ENCODE measurements around the gene TMEM176B.

DNA sequence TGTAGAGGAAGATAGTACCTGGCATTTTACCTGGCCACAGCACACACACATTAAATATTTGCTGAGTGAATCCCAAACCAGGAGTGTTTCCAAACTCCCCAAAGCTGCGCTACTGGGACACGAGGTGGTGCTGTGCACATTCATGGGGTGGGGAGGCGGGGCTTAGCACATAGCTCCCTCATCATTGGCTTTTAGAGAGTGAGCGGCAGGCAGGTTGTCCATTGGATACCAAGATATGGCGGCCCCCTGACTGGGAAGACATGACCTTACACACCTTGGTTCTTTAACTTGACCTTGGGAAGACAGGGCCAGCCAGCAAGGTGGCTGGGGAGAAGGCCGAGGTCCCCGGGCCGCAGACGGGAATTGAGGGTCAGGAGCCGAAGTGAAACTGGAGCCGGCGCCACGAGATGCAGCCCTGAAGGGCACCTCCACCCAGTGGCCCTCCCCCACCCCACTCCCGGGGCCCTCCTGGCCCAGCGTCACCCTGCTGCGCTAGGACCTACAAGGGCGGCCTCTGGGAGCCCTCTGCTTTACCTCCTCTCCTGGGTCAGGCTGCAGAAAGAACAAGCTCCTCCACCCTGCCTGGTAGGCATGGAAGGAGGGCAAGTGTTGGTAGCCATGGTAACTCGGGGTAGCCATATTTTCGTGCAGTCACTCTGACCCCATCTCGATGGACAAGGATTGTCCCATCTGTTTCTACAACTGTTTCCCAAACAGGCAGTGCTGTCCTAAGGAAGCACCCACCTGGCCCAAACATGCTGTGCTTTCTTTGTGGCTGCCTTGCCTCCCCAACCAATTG lies 24.4 kb upstream of the TMEM176B start:
- TF ChIP-seq SIN3A (IDR thresholded peaks at IDR 0.05; ENCODE audit: borderline replicate concordance, insufficient read depth, low read depth, low read length) (no peak), TCF7L2 (IDR thresholded peaks at IDR 0.05; ENCODE audit: low read depth, low read length) (no peak), POLR2AphosphoS5 (IDR thresholded peaks at IDR 0.05; ENCODE audit: low read depth, low read length) (no peak)
- TF ChIP-seq, protein P1, sequence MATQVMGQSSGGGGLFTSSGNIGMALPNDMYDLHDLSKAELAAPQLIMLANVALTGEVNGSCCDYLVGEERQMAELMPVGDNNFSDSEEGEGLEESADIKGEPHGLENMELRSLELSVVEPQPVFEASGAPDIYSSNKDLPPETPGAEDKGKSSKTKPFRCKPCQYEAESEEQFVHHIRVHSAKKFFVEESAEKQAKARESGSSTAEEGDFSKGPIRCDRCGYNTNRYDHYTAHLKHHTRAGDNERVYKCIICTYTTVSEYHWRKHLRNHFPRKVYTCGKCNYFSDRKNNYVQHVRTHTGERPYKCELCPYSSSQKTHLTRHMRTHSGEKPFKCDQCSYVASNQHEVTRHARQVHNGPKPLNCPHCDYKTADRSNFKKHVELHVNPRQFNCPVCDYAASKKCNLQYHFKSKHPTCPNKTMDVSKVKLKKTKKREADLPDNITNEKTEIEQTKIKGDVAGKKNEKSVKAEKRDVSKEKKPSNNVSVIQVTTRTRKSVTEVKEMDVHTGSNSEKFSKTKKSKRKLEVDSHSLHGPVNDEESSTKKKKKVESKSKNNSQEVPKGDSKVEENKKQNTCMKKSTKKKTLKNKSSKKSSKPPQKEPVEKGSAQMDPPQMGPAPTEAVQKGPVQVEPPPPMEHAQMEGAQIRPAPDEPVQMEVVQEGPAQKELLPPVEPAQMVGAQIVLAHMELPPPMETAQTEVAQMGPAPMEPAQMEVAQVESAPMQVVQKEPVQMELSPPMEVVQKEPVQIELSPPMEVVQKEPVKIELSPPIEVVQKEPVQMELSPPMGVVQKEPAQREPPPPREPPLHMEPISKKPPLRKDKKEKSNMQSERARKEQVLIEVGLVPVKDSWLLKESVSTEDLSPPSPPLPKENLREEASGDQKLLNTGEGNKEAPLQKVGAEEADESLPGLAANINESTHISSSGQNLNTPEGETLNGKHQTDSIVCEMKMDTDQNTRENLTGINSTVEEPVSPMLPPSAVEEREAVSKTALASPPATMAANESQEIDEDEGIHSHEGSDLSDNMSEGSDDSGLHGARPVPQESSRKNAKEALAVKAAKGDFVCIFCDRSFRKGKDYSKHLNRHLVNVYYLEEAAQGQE (IDR thresholded peaks at IDR 0.05; ENCODE audit: insufficient read depth in 1 of 2, low read depth in 2 of 2, low read length in 1 of 2): no peak
- TF ChIP-seq, protein P2, sequence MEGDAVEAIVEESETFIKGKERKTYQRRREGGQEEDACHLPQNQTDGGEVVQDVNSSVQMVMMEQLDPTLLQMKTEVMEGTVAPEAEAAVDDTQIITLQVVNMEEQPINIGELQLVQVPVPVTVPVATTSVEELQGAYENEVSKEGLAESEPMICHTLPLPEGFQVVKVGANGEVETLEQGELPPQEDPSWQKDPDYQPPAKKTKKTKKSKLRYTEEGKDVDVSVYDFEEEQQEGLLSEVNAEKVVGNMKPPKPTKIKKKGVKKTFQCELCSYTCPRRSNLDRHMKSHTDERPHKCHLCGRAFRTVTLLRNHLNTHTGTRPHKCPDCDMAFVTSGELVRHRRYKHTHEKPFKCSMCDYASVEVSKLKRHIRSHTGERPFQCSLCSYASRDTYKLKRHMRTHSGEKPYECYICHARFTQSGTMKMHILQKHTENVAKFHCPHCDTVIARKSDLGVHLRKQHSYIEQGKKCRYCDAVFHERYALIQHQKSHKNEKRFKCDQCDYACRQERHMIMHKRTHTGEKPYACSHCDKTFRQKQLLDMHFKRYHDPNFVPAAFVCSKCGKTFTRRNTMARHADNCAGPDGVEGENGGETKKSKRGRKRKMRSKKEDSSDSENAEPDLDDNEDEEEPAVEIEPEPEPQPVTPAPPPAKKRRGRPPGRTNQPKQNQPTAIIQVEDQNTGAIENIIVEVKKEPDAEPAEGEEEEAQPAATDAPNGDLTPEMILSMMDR (IDR thresholded peaks at IDR 0.05): no peak
